NB4 (cell line): Measurements from ENCODE around the gene PDGFC.

Experiments
- DNase-seq: peaks from one replicate; pipeline ENCODE4 v3.0.0; 2010; ENCODE audit warnings: low read depth
- H3K4me3 ChIP-seq: one replicate; pipeline ENCODE4 v1.5.1; 2011; ENCODE audit warnings: mild to moderate bottlenecking, low read depth, low read length, moderate library complexity
- MAX ChIP-seq: IDR thresholded peaks from 2 replicates; pipeline ENCODE4 v1.6.1; 2011; ENCODE audit warnings: low read depth, low read length
- MYC ChIP-seq: IDR thresholded peaks from 2 replicates; pipeline ENCODE4 v1.6.1; 2011; ENCODE audit warnings: low read depth, low read length
- POLR2A ChIP-seq: IDR thresholded peaks from 2 replicates; pipeline ENCODE4 v1.6.1; 2011; ENCODE audit warnings: mild to moderate bottlenecking; ENCODE audit not compliant: insufficient read length; ENCODE audit errors: extremely low read depth
- TF ChIP-seq, protein P1 (sequence below): IDR thresholded peaks from one replicate; pipeline ENCODE4 v1.5.1; 2012; ENCODE audit warnings: low read depth, low read length

The PDGFC gene

DNA sequence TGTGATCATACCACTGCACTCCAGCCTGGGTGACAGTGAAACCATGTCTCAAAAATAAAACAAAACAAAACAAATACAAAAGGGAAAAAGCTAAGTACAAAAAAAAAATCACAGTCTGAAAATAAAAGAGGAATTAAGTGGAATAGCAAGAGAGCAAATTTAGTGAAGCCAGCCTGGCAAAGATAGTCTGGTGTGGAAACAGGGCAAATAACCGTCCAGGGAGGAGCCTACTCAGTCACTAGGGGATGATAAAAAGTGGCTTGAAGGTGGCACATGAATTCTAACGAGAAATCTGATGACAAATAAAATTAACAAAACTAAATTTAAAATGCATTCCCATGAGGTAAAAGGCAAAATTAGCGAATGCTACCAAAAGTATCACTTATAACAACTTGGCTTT lies 8.2 kb downstream of the PDGFC start:
- TF ChIP-seq MYC (no peak), MAX (no peak), POLR2A (no peak)
- TF ChIP-seq, protein P1, sequence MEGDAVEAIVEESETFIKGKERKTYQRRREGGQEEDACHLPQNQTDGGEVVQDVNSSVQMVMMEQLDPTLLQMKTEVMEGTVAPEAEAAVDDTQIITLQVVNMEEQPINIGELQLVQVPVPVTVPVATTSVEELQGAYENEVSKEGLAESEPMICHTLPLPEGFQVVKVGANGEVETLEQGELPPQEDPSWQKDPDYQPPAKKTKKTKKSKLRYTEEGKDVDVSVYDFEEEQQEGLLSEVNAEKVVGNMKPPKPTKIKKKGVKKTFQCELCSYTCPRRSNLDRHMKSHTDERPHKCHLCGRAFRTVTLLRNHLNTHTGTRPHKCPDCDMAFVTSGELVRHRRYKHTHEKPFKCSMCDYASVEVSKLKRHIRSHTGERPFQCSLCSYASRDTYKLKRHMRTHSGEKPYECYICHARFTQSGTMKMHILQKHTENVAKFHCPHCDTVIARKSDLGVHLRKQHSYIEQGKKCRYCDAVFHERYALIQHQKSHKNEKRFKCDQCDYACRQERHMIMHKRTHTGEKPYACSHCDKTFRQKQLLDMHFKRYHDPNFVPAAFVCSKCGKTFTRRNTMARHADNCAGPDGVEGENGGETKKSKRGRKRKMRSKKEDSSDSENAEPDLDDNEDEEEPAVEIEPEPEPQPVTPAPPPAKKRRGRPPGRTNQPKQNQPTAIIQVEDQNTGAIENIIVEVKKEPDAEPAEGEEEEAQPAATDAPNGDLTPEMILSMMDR = no peak
- H3K4me3 ChIP-seq = no peak overlapping the region
- no peak for DNase-seq

DNA sequence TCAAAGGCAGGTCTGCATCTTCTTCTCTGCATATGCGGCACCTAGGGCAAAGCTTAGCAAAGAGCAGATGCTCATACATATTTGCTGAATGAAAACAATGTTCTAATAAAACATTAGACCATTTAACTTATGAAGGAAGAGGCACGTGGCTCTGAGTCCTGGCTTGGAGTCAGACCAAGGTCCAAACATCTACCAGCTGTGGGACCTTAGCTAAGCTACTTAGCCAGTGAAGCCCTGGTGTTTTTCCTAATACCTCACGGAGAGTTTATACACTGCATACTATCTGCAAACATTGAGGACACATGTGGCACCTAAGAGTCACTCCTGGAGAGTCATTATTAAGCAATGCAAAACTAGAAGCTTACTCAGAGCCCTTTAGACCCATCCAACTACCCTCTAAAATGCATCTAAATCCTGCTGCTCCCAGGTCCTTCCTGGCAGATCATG lies 9.0 kb downstream of the PDGFC start:
- TF ChIP-seq MYC = no peak
- TF ChIP-seq POLR2A = no peak
- TF ChIP-seq MAX = no peak
- TF ChIP-seq, protein P1 = no peak
- no peak overlapping the region for H3K4me3 ChIP-seq
- no peak for DNase-seq

DNA sequence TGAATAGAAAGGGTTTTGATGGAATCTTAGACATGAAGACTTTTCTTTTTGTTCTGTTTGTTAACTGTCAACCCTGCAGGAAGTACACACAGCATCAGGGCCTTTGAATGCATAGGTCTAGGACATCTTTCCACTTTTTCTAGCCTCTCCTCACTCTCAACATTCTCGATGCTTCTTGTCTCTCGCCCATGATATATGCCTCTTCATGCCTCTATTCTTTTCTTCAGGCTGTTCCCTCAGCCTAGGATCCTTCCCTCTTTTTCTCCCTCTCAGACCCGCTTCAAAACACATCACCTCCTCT lies 9.6 kb downstream of the PDGFC start:
- H3K4me3 ChIP-seq = no peak overlapping the region
- TF ChIP-seq MYC (no peak), MAX (no peak)
- no peak for DNase-seq

DNA sequence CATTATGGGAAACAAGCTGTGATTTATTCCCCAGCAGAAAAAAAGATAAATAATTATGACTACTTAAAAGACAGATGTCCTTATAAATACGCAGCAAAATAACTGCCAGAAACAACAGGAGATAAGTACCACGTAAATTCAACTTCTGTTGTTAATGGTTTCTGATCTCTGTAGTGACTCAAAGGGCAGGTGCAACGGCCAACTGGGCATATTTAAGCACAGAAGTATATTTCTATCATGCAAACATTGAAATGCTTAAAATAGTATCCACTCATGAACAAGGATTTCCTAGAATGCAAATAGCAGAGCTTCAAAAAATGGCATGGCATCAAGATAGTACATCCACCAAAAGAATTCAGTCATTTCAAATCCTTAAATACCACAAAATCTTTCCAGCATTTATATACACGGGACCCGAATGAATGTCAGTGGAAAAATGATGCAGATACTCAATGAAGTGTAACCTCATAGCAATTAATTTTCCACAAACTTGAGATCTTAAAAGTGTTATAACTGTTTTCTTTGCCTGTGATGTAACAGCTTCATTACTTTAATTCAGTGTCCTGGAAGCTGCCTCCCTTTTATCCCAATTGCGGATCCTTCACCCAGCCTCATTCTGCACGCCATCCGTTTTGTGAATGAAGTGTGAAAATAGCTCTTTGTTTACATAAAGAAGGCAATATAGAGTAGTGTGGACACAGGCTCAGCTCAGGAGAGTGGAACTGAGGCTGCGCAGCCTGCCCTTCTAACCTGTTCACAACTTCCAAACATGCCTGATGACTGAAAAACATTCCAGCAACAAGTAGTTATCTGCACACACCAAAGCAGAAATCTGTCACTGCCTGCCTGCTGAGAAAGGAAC lies 10.2 kb downstream of the PDGFC start:
- TF ChIP-seq MAX (no peak), MYC (no peak), POLR2A (no peak)
- TF ChIP-seq, protein P1 = no peak
- DNase-seq = no peak
- no peak overlapping the region for H3K4me3 ChIP-seq

- no peak for DNase-seq
- no peak overlapping the region for H3K4me3 ChIP-seq
- TF ChIP-seq, protein P1 = no peak
- TF ChIP-seq POLR2A = no peak
- no peak for TF ChIP-seq MYC
- no peak for TF ChIP-seq MAX
Observed at GRCh38 chr4:156959298-156959702, 12.3 kb downstream of the PDGFC start.

DNA sequence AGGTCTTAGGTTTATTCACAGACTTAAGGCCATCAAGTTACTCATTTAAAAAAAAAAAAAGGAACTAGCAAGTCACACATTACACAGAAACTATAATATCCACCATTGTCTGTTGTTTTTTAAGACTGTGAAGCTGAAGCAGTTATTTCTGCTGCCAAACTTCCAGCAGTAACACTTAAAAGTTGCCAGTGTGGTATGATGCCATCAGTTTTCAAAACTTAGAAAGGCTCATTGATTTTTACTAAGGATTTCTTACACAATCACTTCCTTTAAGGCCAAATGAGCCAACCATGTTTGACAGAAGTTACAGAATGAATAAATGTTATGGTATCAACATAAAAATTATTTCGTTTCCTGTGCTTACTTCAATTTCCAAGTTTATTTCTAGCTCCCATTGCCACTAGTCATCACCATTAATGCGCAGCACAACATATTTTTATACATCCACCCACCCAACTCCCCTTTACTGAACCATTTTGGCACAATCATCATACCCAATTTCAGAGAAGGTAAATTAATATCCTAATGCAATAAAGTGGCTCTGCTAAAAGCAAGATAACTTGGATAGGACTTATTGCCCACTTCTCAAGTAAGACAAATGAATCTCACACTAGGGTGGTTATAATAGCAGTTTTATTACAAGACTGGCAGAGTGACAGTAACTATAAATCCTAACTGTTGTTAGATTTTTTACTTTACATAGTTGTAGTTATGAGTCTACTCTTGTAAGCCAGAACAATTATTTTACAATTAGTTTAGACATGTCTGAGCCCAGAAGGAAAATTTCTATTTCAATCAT lies 13.1 kb downstream of the PDGFC start:
- no peak for DNase-seq
- TF ChIP-seq POLR2A = no peak
- TF ChIP-seq, protein P1 = no peak
- TF ChIP-seq MYC = no peak
- no peak overlapping the region for H3K4me3 ChIP-seq
